Parathyroid adenoma (tissue), 2 donors: ENCODE data around the gene NR4A1.

Experiments used
- H2AFZ ChIP-seq: fragments of 300-600 bp; sonication (generic); one replicate; pipeline ENCODE4 v1.7.0; 2017; ENCODE audit warnings: antibody characterized with exemption, mild to moderate bottlenecking
- H3K27ac ChIP-seq: fragments of 300-600 bp; sonication (generic); one replicate; pipeline ENCODE4 v1.7.0; 2017
- H3K27me3 ChIP-seq: fragments of 300-600 bp; sonication (generic); one replicate; pipeline ENCODE4 v1.7.0; 2017; ENCODE audit warnings: low read length; ENCODE audit not compliant: control insufficient read depth, insufficient read depth
- H3K36me3 ChIP-seq: fragments of 300-600 bp; sonication (generic); one replicate; pipeline ENCODE4 v1.7.0; 2017; ENCODE audit warnings: low read length; ENCODE audit not compliant: control insufficient read depth, insufficient read depth
- H3K4me1 ChIP-seq: fragments of 300-600 bp; sonication (generic); one replicate; pipeline ENCODE4 v1.7.0; 2017; ENCODE audit warnings: control low read depth
- H3K4me2 ChIP-seq: fragments of 300-600 bp; sonication (generic); one replicate; pipeline ENCODE4 v1.7.0; 2017; ENCODE audit warnings: low read length
- H3K4me3 ChIP-seq: fragments of 300-600 bp; sonication (generic); one replicate; pipeline ENCODE4 v1.7.0; 2017; ENCODE audit warnings: low read depth, low read length
- H3K79me2 ChIP-seq: fragments of 300-600 bp; sonication (generic); one replicate; pipeline ENCODE4 v1.7.0; 2017; ENCODE audit warnings: control low read depth
- H3K9ac ChIP-seq: fragments of 300-600 bp; sonication (generic); one replicate; pipeline ENCODE4 v1.7.0; 2017; ENCODE audit warnings: mild to moderate bottlenecking
- H3K9me3 ChIP-seq: fragments of 300-600 bp; sonication (generic); one replicate; pipeline ENCODE4 v1.7.0; 2017; ENCODE audit warnings: low read length; ENCODE audit not compliant: control insufficient read depth
- TF ChIP-seq, protein P1 (sequence below): fragments of 300-600 bp; sonication (generic); IDR thresholded peaks from one replicate; pipeline ENCODE4 v1.7.0; 2017; ENCODE audit warnings: antibody characterized with exemption, mild to moderate bottlenecking
- donor health status: primary hyperparathyroidism.

NR4A1 gene

GRCh38 chr12:52011602-52012214 is 39.5 kb upstream of the NR4A1 start:
- Histone ChIP-seq H3K9me3 (no peaks in the 10 kb centered on the region), H3K9ac (no peak overlapping the region), H3K4me1 (peaks cover 2% of the 10 kb centered on the region), H3K4me3 (no peak overlapping the region), H3K27ac (no peak overlapping the region), H3K27me3 (no peaks in the 10 kb centered on the region), H2AFZ (no peak overlapping the region), H3K79me2 (no peaks in the 10 kb centered on the region), H3K36me3 (no peaks in the 10 kb centered on the region), H3K4me2 (no peak overlapping the region)
- TF ChIP-seq, protein P1, sequence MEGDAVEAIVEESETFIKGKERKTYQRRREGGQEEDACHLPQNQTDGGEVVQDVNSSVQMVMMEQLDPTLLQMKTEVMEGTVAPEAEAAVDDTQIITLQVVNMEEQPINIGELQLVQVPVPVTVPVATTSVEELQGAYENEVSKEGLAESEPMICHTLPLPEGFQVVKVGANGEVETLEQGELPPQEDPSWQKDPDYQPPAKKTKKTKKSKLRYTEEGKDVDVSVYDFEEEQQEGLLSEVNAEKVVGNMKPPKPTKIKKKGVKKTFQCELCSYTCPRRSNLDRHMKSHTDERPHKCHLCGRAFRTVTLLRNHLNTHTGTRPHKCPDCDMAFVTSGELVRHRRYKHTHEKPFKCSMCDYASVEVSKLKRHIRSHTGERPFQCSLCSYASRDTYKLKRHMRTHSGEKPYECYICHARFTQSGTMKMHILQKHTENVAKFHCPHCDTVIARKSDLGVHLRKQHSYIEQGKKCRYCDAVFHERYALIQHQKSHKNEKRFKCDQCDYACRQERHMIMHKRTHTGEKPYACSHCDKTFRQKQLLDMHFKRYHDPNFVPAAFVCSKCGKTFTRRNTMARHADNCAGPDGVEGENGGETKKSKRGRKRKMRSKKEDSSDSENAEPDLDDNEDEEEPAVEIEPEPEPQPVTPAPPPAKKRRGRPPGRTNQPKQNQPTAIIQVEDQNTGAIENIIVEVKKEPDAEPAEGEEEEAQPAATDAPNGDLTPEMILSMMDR: no peak

DNA sequence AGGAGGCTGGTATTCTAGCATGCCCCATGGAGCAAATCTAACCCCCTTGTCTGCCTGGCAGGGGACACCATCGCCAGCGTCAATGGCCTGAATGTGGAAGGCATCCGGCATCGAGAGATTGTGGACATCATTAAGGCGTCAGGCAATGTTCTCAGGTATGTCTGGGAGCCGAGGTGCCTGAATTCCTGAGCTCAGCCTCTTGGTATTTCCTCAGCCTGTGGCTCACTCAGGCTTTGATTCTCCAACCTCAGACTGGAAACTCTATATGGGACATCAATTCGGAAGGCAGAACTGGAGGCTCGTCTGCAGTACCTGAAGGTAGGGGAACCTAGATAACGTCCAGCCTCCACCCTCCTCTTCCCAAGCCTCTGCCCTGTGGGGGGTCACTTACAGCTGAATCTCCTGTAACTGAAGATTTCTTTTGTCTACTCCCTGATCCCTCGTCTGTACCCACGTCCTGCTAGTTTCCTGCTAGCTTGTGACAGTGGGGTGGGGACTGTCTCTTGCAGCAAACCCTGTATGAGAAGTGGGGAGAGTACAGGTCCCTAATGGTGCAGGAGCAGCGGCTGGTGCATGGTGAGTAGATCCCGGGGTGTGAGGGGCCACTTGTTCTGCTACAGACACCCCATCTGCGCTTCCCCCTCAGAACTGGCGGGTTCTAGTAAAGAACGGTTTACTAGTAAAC is 37.5 kb upstream of the NR4A1 start:
- Histone ChIP-seq H3K27ac (no peak overlapping the region), H3K4me3 (no peak overlapping the region), H3K27me3 (no peaks in the 10 kb centered on the region), H3K9me3 (no peaks in the 10 kb centered on the region), H2AFZ (no peak overlapping the region), H3K36me3 (no peaks in the 10 kb centered on the region), H3K79me2 (no peaks in the 10 kb centered on the region), H3K4me2 (no peak overlapping the region), H3K9ac (no peak overlapping the region), H3K4me1 (no peaks in the 10 kb centered on the region)
- TF ChIP-seq, protein P1: no peak

GRCh38 chr12:52014567-52015530 is 36.4 kb upstream of the NR4A1 start:
- Histone ChIP-seq H3K4me3 (no peak overlapping the region), H3K4me1 (no peaks in the 10 kb centered on the region), H3K9me3 (no peaks in the 10 kb centered on the region), H3K27ac (no peak overlapping the region), H3K27me3 (no peaks in the 10 kb centered on the region), H3K79me2 (no peaks in the 10 kb centered on the region), H3K9ac (no peak overlapping the region), H3K4me2 (no peak overlapping the region), H2AFZ (no peak overlapping the region), H3K36me3 (no peaks in the 10 kb centered on the region)
- TF ChIP-seq, protein P1: no peak

DNA sequence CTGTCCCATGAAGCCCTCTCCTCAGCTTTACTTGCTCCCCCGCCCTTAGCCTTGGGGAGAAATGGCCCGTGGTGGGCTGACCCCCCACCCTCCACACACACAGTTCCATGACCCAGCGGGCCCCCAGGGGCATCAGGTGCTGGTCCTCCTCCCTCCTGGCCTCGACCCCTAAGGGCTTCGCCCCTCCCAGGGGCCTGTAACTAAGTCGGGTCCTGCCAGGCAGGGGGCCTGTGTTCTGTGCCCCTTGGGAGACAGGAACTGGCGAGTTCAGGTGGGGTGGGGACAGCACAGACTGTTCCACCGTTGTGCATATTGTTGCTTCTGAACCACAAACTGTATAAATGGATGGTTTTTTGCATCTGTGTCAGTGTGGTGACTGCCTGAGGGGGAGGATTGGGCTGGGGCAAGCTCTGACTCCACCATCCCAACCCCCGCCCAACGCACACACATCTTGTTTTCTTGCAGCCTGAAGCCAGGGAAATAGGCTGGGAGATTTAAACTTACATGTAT is 35.7 kb upstream of the NR4A1 start:
- TF ChIP-seq, protein P1: no peak
- Histone ChIP-seq H3K27ac (no peak overlapping the region), H3K4me3 (no peak overlapping the region), H3K9ac (no peak overlapping the region), H3K79me2 (no peaks in the 10 kb centered on the region), H3K36me3 (no peaks in the 10 kb centered on the region), H3K9me3 (no peaks in the 10 kb centered on the region), H2AFZ (no peak overlapping the region), H3K4me2 (no peak overlapping the region), H3K27me3 (no peaks in the 10 kb centered on the region), H3K4me1 (no peaks in the 10 kb centered on the region)
